ENCODE results near the gene CLVS2.

Gene CLVS2, protein sequence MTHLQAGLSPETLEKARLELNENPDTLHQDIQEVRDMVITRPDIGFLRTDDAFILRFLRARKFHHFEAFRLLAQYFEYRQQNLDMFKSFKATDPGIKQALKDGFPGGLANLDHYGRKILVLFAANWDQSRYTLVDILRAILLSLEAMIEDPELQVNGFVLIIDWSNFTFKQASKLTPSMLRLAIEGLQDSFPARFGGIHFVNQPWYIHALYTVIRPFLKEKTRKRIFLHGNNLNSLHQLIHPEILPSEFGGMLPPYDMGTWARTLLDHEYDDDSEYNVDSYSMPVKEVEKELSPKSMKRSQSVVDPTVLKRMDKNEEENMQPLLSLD

GRCh38 chr6:122995921-122996793, at the start of gene CLVS2:
TSS of gene CLVS2 (plus strand) at chr6:122996235. CDS start at chr6:122997778, 1,543 bp downstream.
- no peak for DNase-seq (ENCODE audit: extremely low read depth in 1 of 2, low read depth in 1 of 2)

GRCh38 chr6:122947355-122947754, 48.7 kb upstream of the CLVS2 start:
- DNase-seq (ENCODE audit: extremely low read depth in 1 of 2, low read depth in 1 of 2): no peak

DNA sequence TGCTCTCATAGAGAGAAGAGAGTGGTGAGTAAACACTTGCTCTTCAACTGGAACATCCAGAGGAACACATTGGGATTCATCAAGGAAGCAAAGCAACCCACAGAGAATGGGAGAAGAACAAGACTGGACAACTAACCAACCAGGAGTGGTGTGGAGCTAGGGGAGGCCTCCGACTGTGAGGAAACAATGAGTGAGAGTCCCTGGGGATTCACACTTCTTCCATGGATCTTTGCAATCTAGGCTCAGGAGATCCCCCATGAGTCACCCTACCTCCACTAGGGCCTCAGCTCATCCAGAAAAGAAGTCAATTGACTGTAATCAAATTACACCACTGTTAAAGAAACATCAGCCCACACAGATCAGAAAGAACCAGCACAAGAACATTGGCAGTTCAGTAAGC, 42.3 kb upstream of the CLVS2 start:
- no peak for DNase-seq (ENCODE audit: extremely low read depth in 1 of 2, low read depth in 1 of 2)

DNA sequence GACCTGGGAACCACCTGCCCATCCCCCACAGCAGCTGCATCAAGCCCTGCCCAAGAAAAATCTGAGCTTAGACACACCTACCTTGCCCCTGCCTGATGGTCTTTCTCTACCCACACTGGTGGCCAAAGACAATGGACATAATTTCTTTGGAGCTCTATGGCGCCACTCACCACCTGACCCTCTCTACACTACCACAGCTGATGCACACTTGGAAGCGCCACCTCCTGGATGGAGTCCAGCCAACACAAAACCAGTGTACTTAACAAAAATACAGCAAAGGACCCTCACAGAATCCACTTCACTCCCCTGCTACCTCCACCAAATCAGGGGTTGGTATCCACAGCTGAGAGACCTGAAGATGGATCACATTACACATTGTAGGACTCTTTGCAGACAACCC, 39.7 kb upstream of the CLVS2 start:
- DNase-seq (ENCODE audit: extremely low read depth in 1 of 2, low read depth in 1 of 2): no peak

DNA sequence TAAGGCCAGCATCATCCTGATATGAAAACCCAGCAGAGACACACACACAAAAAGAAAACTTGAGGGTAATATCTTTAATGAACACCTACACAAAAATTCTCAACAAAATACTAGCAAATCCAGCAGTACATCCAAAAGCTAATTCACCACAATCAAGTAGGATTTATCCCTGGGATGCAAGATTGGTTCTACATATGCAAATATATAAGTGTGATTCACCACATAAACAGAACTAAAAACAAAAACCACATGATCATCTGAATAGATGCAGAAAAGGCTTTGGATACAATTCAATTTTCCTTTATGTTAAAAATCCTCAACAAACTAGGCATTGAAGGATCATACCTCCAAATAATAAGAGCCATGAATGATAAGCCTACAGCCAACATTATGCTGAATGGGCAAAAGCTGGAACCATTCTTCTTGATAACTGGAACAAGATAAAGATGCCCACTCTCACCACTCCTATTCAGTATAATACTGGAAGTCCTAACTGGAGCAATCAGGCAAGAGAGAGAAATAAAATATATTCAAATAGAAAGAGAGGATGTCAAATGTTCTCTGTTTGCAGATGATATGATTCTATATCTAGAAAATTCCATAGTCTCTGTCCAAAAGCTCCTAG, 33.9 kb upstream of the CLVS2 start:
- DNase-seq (ENCODE audit: extremely low read depth in 1 of 2, low read depth in 1 of 2): no peak

GRCh38 chr6:122969999-122970533, 26.0 kb upstream of the CLVS2 start:
- DNase-seq (ENCODE audit: extremely low read depth in 1 of 2, low read depth in 1 of 2): no peak

DNA sequence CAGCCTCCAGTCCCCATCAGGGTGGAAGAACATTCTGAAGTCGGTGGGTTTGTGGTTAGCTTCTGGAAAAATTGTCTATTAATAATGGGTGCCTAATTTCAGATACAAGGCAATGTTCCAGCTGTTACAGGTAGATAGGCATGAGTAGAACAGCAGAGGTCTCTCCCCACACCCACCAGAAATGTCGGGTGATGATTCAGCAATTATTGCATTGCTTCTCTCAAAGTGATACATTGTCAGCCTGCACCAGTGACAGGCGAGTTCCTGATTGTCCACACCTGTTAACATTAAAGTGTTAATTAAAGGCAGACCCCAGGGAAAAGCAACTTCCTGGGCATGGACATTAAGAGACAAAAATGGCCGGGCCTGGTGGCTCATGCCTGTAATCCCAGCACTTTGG, 18.9 kb upstream of the CLVS2 start:
- no peak for DNase-seq (ENCODE audit: extremely low read depth in 1 of 2, low read depth in 1 of 2)

- DNase-seq (ENCODE audit: extremely low read depth in 1 of 2, low read depth in 1 of 2): no peak
Measured at GRCh38 chr6:122984393-122984792, 11.6 kb upstream of the CLVS2 start.

DNA sequence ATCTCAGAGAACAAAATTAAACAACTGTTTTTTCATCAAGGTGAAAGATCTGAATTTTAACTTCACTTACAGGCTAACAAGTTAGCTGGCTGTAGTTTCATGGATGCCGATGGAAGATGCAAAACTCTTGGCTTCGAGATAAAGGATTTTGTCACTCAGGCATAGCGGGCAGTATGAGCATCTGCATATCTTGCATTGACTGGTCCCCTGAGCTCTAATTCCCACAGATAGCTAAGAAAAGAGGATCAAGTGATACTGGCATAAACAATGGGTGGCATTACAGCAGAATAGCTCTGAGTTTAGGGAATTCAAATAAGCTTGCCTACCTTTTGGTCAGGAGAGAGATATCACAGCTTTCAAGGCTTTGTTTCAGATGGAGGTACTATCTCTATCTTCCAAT, 1.8 kb upstream of the CLVS2 start:
- no peak for DNase-seq (ENCODE audit: extremely low read depth in 1 of 2, low read depth in 1 of 2)

GRCh38 chr6:122996794-122997505, 915 bp downstream of the CLVS2 start:
- no peak for DNase-seq (ENCODE audit: extremely low read depth in 1 of 2, low read depth in 1 of 2)

DNA sequence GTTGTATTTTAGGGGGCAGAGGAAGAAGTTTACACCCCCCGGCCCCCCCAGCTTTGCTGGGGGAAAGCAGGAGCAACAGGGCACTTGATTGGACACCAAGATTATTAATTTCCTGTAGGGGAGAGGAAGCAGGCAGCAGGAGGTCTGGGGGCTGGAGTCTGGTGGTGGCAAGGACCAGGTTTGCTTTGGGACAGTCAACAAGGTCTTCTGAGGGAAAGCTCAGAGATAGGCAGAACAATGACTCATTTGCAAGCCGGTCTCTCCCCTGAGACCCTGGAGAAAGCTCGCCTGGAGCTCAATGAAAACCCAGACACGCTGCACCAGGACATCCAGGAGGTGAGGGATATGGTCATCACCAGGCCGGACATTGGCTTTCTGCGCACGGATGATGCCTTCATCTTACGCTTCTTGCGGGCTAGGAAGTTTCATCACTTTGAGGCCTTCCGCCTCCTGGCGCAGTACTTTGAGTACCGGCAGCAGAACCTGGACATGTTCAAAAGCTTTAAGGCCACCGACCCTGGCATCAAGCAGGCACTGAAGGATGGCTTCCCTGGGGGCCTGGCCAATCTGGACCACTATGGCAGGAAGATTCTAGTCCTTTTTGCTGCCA, 1.6 kb downstream of the CLVS2 start:
- DNase-seq (ENCODE audit: extremely low read depth in 1 of 2, low read depth in 1 of 2): no peak

- no peak for DNase-seq (ENCODE audit: extremely low read depth in 1 of 2, low read depth in 1 of 2)
Measured at GRCh38 chr6:122998403-122998975, 2.5 kb downstream of the CLVS2 start.

DNA sequence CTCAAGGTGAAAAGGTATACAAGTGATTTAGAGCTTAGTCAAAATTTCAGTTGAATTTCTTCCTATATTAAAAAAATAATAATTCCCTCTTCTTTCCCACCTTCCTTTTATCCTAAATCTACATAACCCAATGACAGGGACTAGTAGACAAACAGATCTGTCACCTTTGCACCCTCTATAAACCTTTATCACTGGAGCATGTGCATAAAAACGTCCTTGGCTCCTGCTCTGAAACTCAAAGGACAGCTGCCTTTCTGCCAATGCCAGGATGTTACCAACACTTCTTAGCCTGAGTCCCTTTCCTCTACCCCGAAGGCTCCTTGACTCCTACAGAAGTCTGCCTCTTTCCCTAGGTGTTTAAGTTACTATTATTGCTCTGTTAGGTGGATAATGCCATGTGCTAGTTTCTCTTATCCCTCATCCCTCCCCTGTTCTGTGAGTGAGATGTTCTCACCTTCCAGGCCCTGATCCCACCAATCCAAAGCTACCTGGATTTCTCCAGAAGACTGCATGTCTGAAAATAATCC, 4.3 kb downstream of the CLVS2 start:
- DNase-seq (ENCODE audit: extremely low read depth in 1 of 2, low read depth in 1 of 2): no peak

- DNase-seq (ENCODE audit: extremely low read depth in 1 of 2, low read depth in 1 of 2): no peak
Measured at GRCh38 chr6:123001540-123001939, 5.5 kb downstream of the CLVS2 start.

- no peak for DNase-seq (ENCODE audit: extremely low read depth in 1 of 2, low read depth in 1 of 2)
Measured at GRCh38 chr6:123007885-123008284, 11.8 kb downstream of the CLVS2 start.

GRCh38 chr6:123009059-123009458, 13.0 kb downstream of the CLVS2 start:
- DNase-seq (ENCODE audit: extremely low read depth in 1 of 2, low read depth in 1 of 2): no peak

DNA sequence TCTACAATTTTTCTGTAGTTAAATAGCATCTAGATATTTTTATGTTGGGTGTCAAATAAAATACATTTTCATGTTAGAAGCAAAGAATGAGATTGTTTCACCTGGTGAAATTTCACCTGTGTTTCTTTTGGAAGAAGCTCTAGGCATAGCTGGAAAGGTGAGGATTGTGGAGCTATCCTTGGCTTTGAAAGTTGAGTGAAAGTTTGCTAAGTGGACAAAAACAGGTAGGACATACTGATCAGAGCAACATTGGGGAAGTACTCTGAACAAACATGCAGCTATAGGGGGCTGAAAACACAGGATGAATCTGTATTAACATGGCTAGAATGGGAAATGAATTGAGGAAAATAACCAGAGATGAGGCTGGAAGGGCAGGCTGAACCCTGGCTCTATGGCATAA, 18.8 kb downstream of the CLVS2 start:
- DNase-seq (ENCODE audit: extremely low read depth in 1 of 2, low read depth in 1 of 2): no peak

- DNase-seq (ENCODE audit: extremely low read depth in 1 of 2, low read depth in 1 of 2): no peak
Measured at GRCh38 chr6:123016431-123017103, 20.5 kb downstream of the CLVS2 start.

- DNase-seq (ENCODE audit: extremely low read depth in 1 of 2, low read depth in 1 of 2): no peak
Measured at GRCh38 chr6:123017104-123017682, 21.2 kb downstream of the CLVS2 start.
